SK-N-SH (cell line): ENCODE results near the gene KRT75. TPM values are rescaled to one million over a fixed set of nuclear protein-coding genes. Genes with fewer than 3 reads are reported as not detected.

Source experiments
- CTCF ChIA-PET: fragments of 300-600, 350-600 bp; formaldehyde crosslinking; extraction: SDS; loops from one replicate; lab custom pipeline; 2021; lab: Yijun Ruan, JAX
- POLR2A ChIA-PET: fragments of 350-600 bp; sonication (Branson Sonifier 250); formaldehyde crosslinking; extraction: SDS; loops from one replicate; lab custom pipeline; 2020; ENCODE audit warnings: antibody characterized with exemption, inconsistent platforms; lab: Yijun Ruan, JAX
- DNase-seq: peaks from one replicate; pipeline ENCODE4 v3.0.0; 2012
- H2AFZ ChIP-seq: fragments of 200-600 bp; sonication (generic); 2 replicates; pipeline ENCODE4 v1.8.1; 2016; ENCODE audit warnings: antibody characterized with exemption, mild to moderate bottlenecking, low read depth
- H3F3A ChIP-seq: fragments of 200-600 bp; sonication (generic); replicated peaks from 2 replicates; pipeline ENCODE3; 2016; ENCODE audit warnings: antibody characterized with exemption, mild to moderate bottlenecking; ENCODE audit not compliant: insufficient read depth
- H3K27ac ChIP-seq, 2 experiments: fragments of 200-500 bp in 1 of 2; fragments of 200-600 bp in 1 of 2; sonication (Bioruptor generic) in 1 of 2; sonication (generic), shearing (Covaris generic) in 1 of 2; 2 replicates each; pipeline versions ENCODE4 v1.5.1 to v1.6.1; 2014 to 2016; ENCODE audit warnings: low read depth in 2 of 2, inconsistent platforms in 1 of 2, low read length in 1 of 2, mild to moderate bottlenecking in 1 of 2, mixed read lengths in 1 of 2
- H3K27me3 ChIP-seq: fragments of 200-600 bp; sonication (generic), shearing (Covaris generic); 2 replicates; pipeline ENCODE4 v1.6.1; 2016; ENCODE audit warnings: mixed run types; ENCODE audit not compliant: insufficient read depth
- H3K36me3 ChIP-seq, 2 experiments: fragments of 200-500 bp in 1 of 2; fragments of 200-600 bp in 1 of 2; sonication (Bioruptor generic) in 1 of 2; sonication (generic) in 1 of 2; replicated peaks in 1 of 2; 2 replicates each; pipeline versions ENCODE3 to v1.5.1; 2014 to 2016; ENCODE audit warnings: low read length in 1 of 2, mild to moderate bottlenecking in 1 of 2; ENCODE audit not compliant: insufficient read depth in 2 of 2, control insufficient read depth in 1 of 2
- H3K4me1 ChIP-seq, 2 experiments: fragments of 200-500 bp in 1 of 2; fragments of 200-600 bp in 1 of 2; sonication (Bioruptor generic) in 1 of 2; sonication (generic), shearing (Covaris generic) in 1 of 2; 2 replicates each; pipeline versions ENCODE4 v1.5.1 to v1.6.1; 2014 to 2016; ENCODE audit warnings: low read depth in 1 of 2, low read length in 1 of 2, mixed run types in 1 of 2; ENCODE audit not compliant: insufficient read depth in 2 of 2, control insufficient read depth in 1 of 2
- H3K4me2 ChIP-seq: fragments of 200-600 bp; sonication (generic), shearing (Covaris generic); 2 replicates; pipeline ENCODE4 v1.6.1; 2017; ENCODE audit warnings: mixed run types
- H3K4me3 ChIP-seq, 2 experiments: fragments of 200-500 bp in 1 of 2; fragments of 200-600 bp in 1 of 2; sonication (Bioruptor generic) in 1 of 2; sonication (generic), shearing (Covaris generic) in 1 of 2; 2 replicates each; pipeline versions ENCODE4 v1.5.1 to v1.8.1; 2014 to 2016; ENCODE audit warnings: low read depth in 2 of 2, inconsistent platforms in 1 of 2, low read length in 1 of 2, mild to moderate bottlenecking in 1 of 2, mixed read lengths in 1 of 2, moderate library complexity in 1 of 2
- H3K79me2 ChIP-seq: fragments of 200-600 bp; sonication (generic); 2 replicates; pipeline ENCODE4 v1.8.1; 2017; ENCODE audit warnings: mild to moderate bottlenecking; ENCODE audit not compliant: insufficient read depth
- H3K9ac ChIP-seq: fragments of 200-600 bp; sonication (generic); 2 replicates; pipeline ENCODE4 v1.6.1; 2017; ENCODE audit warnings: mixed run types
- H3K9me2 ChIP-seq: fragments of 200-600 bp; sonication (generic); 2 replicates; pipeline ENCODE4 v1.6.1; 2017; ENCODE audit warnings: mixed run types
- H3K9me3 ChIP-seq: fragments of 200-600 bp; sonication (generic); 2 replicates; pipeline ENCODE4 v1.6.1; 2017; ENCODE audit warnings: mixed run types, mild to moderate bottlenecking, moderate library complexity
- H4K20me1 ChIP-seq: fragments of 200-600 bp; sonication (generic); 2 replicates; pipeline ENCODE4 v1.6.1; 2017; ENCODE audit warnings: mild to moderate bottlenecking, mixed run types; ENCODE audit not compliant: insufficient read depth
- CHD2 ChIP-seq: fragments of 150-350 bp; IDR thresholded peaks from 2 replicates; pipeline ENCODE4 v1.6.1; 2018; ENCODE audit warnings: low read length; ENCODE audit not compliant: partially characterized antibody
- CTCF ChIP-seq: fragments of 200-600 bp; sonication (generic); IDR thresholded peaks from 2 replicates; pipeline ENCODE4 v1.6.1; 2017; ENCODE audit warnings: antibody characterized with exemption, mild to moderate bottlenecking, moderate library complexity
- EP300 ChIP-seq, 2 experiments: IDR thresholded peaks; 2 replicates each; pipeline versions ENCODE4 v1.4.0 to v1.6.1; 2012; ENCODE audit warnings: borderline replicate concordance in 1 of 2, low read depth in 1 of 2, low read length in 1 of 2
- EZH2phosphoT487 ChIP-seq: fragments of 200-600 bp; sonication (generic); IDR thresholded peaks from 2 replicates; pipeline ENCODE4 v1.6.1; 2017; ENCODE audit warnings: low read depth, mixed run types, mild to moderate bottlenecking, antibody characterized with exemption, moderate library complexity, borderline replicate concordance
- FOSL2 ChIP-seq: IDR thresholded peaks from 2 replicates; pipeline ENCODE4 v1.4.0; 2012; ENCODE audit warnings: low read depth, mild to moderate bottlenecking, moderate library complexity, borderline replicate concordance
- FOXJ3 ChIP-seq: sonication (generic); formaldehyde crosslinking; IDR thresholded peaks from 2 replicates; pipeline ENCODE4 v1.5.1; 2020; ENCODE audit warnings: mild to moderate bottlenecking, missing genetic modification reagents
- GABPA ChIP-seq: IDR thresholded peaks from 2 replicates; pipeline ENCODE4 v1.4.0; 2012; ENCODE audit warnings: low read depth, mild to moderate bottlenecking
- GATA2 ChIP-seq: sonication (generic); formaldehyde crosslinking; IDR thresholded peaks from 2 replicates; pipeline ENCODE4 v1.5.0; 2020; ENCODE audit warnings: mild to moderate bottlenecking, missing genetic modification reagents
- MXI1 ChIP-seq: IDR thresholded peaks from 2 replicates; pipeline ENCODE4 v1.6.1; 2012; ENCODE audit warnings: mild to moderate bottlenecking, low read depth, low read length, improper control_type of control experiment
- NRF1 ChIP-seq: IDR thresholded peaks from 2 replicates; pipeline ENCODE4 v1.6.1; 2012; ENCODE audit warnings: low read depth, mild to moderate bottlenecking, low read length
- PBX3 ChIP-seq: IDR thresholded peaks from 2 replicates; pipeline ENCODE4; 2012
- RCOR1 ChIP-seq: fragments of 150-350 bp; IDR thresholded peaks from 2 replicates; pipeline ENCODE4 v1.6.1; 2017; ENCODE audit warnings: antibody characterized with exemption, low read length
- SIN3A ChIP-seq: IDR thresholded peaks from 2 replicates; pipeline ENCODE4 v1.6.1; 2012; ENCODE audit warnings: low read depth, mild to moderate bottlenecking, low read length, moderate library complexity, borderline replicate concordance
- SMC3 ChIP-seq: IDR thresholded peaks from 2 replicates; pipeline ENCODE4 v1.6.1; 2012; ENCODE audit warnings: low read depth, low read length, improper control_type of control experiment
- TAF1 ChIP-seq: IDR thresholded peaks from 2 replicates; pipeline ENCODE4 v1.6.1; 2012; ENCODE audit warnings: low read depth, mild to moderate bottlenecking, low read length, moderate library complexity, borderline replicate concordance
- TCF12 ChIP-seq: IDR thresholded peaks from 2 replicates; pipeline ENCODE4 v1.4.0; 2012
- TEAD4 ChIP-seq: IDR thresholded peaks from 2 replicates; pipeline ENCODE4 v1.4.0; 2012; ENCODE audit warnings: mild to moderate bottlenecking, borderline replicate concordance; ENCODE audit not compliant: insufficient read depth
- USF1 ChIP-seq: IDR thresholded peaks from 2 replicates; pipeline ENCODE4 v1.4.0; 2012; ENCODE audit warnings: low read depth, borderline replicate concordance
- USF2 ChIP-seq: fragments of 150-350 bp; IDR thresholded peaks from 2 replicates; pipeline ENCODE4 v1.6.1; 2017; ENCODE audit warnings: antibody characterized with exemption, low read length, low read depth, borderline replicate concordance
- YY1 ChIP-seq: IDR thresholded peaks from 2 replicates; pipeline ENCODE4 v1.4.0; 2012; ENCODE audit warnings: low read depth, mild to moderate bottlenecking
- ZBTB33 ChIP-seq: IDR thresholded peaks from 2 replicates; pipeline ENCODE4 v1.4.0; 2012; ENCODE audit warnings: low read depth, borderline replicate concordance
- WGBS: methylation state at CpG from one replicate; pipeline ENCODE4 v1.1.6; 2017; ENCODE audit warnings: low lambda C conversion rate; 5-methylcytosine and 5-hydroxymethylcytosine counted together
- polyA plus RNA-seq, 3 experiments: library from polyadenylated mRNA; depleted of rRNA; stranded (reverse); fragments of >200 nt; gene quantifications; 2 replicates each; pipeline ENCODE4 v1.2.3, GENCODE V29; 2012

Gene KRT75
- polyA plus RNA-seq, 1 of the 3 experiments (the other 2 are of a cell fraction), result not detected

- Histone ChIP-seq H3K4me1 (no peaks in the 10 kb centered on the region; a peak in 1 of 4 replicates), H3K4me2 (no peak overlapping the region)
- TF ChIP-seq RCOR1, result no peak
- TF ChIP-seq, all 33 proteins: peak for 0
- Histone ChIP-seq H3K36me3 (no peaks in the 10 kb centered on the region), H3K27ac (no peak overlapping the region), H3K79me2 (no peaks in the 10 kb centered on the region), H4K20me1 (no peaks in the 10 kb centered on the region), H2AFZ (no peak overlapping the region), H3K27me3 (peaks cover 74% of the 10 kb centered on the region), H3F3A (no peaks in the 10 kb centered on the region), H3K4me3 (no peak overlapping the region), H3K9me2 (no peaks in the 10 kb centered on the region), H3K9me3 (no peaks in the 10 kb centered on the region), H3K9ac (no peak overlapping the region)
- DNase-seq, result no peak
- 32% methylated on average over 3 of the region's 3 CpGs for whole genome bisulfite sequencing
- ChIA-PET CTCF (interaction anchor here (0.7 to 2.2 kb wide), 5 partner anchors 11 to 597 kb away, joined by 3 to 11 read pairs (median 7); no protein-coding TSS in a partner anchor), POLR2A (no interaction called here)
Observed at GRCh38 chr12:52383331-52383730, 50.8 kb downstream of the KRT75 start.

- peaks cover 74% of the 10 kb centered on the region for H3K27me3 ChIP-seq
- no peaks in the 10 kb centered on the region for H3K9me3 ChIP-seq
- WGBS, result 26% methylated on average over 2 of the region's 2 CpGs
- ChIA-PET POLR2A (no interaction called here), CTCF (interaction anchor here (1.4 to 6.5 kb wide), 4 partner anchors 10 to 597 kb away, joined by 7 to 58 read pairs (median 10); no protein-coding TSS in a partner anchor)
- TF ChIP-seq FOXJ3 (CRISPR knock-in tag) (no peak), SIN3A (no peak), TAF1 (no peak), CHD2 (no peak), USF2 (no peak), GATA2 (no peak), ZBTB33 (no peak), GABPA (no peak), SMC3 (no peak), PBX3 (no peak), EP300 (IDR thresholded peaks at IDR 0.05; ENCODE audit: borderline replicate concordance in 1 of 2, low read depth in 1 of 2, low read length in 1 of 2) (no peak), YY1 (no peak), FOSL2 (no peak), USF1 (no peak), TCF12 (no peak), TEAD4 (no peak), EZH2phosphoT487 (no peak), MXI1 (no peak), NRF1 (no peak), CTCF (no peak)
- no peak overlapping the region for H3K4me2 ChIP-seq
- H3K36me3 ChIP-seq, result no peaks in the 10 kb centered on the region
- no peak for DNase-seq
- H3K9me2 ChIP-seq, result no peaks in the 10 kb centered on the region
- H4K20me1 ChIP-seq, result no peaks in the 10 kb centered on the region
- H3K4me1 ChIP-seq, result no peaks in the 10 kb centered on the region; a peak in 1 of 4 replicates
- no peaks in the 10 kb centered on the region for H3K79me2 ChIP-seq
- no peak overlapping the region for H3K9ac ChIP-seq
- no peak overlapping the region for H3K27ac ChIP-seq
- no peak overlapping the region for H3K4me3 ChIP-seq
- no peak overlapping the region for H2AFZ ChIP-seq
- no peaks in the 10 kb centered on the region for H3F3A ChIP-seq
Observed at GRCh38 chr12:52382854-52383253, 51.3 kb downstream of the KRT75 start.
